Left lobe of liver (tissue), 2 donors: ENCODE results near the gene FHL3. TPM values are rescaled to one million over a fixed set of nuclear protein-coding genes. Genes with fewer than 3 reads are reported as not detected.
"Not testable (repeated sequence)": the region's sequence is repeated elsewhere in the genome, so short reads cannot be mapped to it uniquely, and the experiment has no call there.

Experiments
- ATAC-seq: fragments of 200-7000 bp; cut with Tn5 transposase; one replicate; pipeline ENCODE4 v1.9.1; 2020; ENCODE audit warnings: mild to moderate bottlenecking, moderate library complexity
- DNase-seq: peaks from one replicate; pipeline ENCODE4 v3.0.0-alpha.2; 2020; ENCODE audit warnings: low spot score
- total RNA-seq: library from RNA; stranded (reverse); gene quantifications from one replicate; pipeline ENCODE4 v1.2.1, GENCODE V29; 2021
- donor health status: DM: no; HTN: no; CAD: no; lungs with moderate emphysema.
- donor health status: DM: no; HTN: yes; CAD: no.

FHL3 gene
- total RNA-seq, 1 donor from 2014 or later = 2.3 TPM

DNA sequence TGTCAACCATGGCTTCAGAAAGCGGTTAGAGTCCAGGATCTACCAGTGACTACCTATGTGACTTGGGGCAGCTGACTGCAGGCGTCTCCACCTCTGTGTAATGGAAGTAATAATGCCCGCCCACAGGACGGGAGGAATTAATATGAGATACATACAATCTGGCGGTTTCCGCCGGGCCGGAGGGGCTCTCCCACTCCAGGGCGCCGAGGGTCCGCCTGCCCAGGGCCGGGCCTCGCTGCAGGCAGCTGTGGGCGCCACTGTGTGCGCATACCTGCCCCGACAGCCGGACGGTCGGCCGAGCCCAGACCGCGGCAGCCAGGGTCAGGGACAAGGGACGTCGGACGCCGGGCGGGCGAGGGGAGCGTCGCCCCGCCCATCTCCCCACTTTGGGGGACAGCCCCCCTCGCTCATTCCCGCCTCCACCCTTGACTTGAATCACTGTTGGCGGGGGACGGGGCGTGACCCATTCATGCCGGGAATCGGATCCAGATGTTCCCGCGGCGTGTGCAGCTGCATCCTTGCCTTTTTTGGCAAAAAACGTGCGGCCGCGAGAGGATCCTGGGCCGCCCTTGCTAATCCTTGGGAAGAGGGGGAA is 9.5 kb downstream of the FHL3 start:
- ATAC-seq = peak; percentile 38
- no peak for DNase-seq

DNA sequence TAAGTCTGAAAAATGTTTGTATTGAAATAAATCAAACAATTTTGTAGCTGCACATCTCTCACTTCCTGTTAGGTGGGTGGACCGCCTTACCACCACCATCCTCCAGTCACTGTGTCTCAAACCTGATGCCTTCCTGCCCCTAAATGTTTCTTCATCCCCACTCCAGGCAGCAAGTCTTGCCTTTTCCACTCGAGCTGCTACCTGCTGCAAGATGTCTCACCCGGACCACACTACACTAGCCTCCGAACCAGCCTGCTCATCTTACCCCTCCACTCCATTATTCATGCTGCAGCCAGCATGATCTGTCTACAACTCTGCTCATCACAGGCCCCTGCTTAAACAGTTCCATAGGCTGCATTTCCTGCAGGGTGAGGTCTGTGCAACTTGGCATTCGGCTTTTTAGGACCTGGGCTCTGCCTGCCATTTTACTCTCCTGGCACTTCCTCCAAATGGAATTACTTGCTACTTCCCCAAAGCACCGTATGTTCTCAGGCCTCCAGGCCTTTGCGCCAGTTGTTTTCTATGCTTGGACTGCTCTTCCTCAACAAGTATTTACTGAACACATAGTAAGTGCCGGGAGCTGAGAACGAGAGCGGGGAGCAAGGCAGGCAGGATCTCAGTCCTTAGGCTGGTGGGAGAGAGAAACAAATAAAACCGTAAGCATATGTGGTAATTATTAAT is 10.3 kb downstream of the FHL3 start:
- ATAC-seq = no peak
- DNase-seq = no peak

DNA sequence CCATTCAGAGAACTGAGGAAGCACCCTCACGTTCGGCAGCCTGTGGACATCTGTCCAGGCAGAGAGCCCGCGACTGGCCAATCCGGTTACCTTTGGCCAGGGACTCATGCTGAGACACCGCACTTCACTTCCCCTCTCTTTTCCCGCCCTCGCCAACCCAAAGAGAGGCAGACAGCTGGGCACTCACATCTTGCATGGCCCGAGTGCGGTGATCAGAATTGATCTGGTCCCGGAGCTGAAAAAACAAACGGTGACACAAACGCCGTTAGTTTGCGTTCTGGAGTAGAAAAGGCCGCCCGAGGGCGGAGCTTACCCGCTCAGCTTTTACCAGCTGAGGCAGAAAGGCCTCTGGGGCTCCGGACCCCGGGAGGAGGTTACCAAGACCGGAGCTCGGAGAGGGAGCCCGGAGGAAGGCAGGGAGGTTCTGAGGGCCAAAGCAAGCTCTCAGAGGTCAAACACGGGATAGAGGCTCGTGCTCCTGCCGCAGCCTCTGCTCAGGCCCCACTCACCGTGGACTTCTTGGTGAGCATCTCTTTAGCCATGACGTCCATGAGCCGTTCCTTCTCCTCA is 15.9 kb downstream of the FHL3 start:
- DNase-seq (peak; percentile 66), ATAC-seq (peak; percentile 63)

DNA sequence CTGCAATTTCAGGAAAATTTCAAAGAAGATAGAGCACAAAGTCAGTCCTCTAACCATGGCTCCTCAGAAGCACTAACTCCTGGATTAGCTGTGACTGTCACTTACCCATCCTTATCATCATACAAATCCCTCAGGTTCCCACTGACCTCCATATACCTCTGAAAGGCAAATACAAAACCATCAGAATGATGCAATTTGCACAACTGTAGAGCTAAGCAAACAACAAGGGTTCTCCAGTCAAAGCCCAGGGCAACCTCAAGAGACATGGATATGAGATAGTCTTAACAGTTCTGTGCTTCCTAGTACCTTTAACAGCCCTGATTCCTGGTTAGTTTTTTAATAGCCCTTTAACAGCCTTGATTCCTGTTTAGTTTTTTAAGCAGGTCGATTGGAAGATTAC is 17.6 kb downstream of the FHL3 start:
- DNase-seq = no peak
- no peak for ATAC-seq

DNA sequence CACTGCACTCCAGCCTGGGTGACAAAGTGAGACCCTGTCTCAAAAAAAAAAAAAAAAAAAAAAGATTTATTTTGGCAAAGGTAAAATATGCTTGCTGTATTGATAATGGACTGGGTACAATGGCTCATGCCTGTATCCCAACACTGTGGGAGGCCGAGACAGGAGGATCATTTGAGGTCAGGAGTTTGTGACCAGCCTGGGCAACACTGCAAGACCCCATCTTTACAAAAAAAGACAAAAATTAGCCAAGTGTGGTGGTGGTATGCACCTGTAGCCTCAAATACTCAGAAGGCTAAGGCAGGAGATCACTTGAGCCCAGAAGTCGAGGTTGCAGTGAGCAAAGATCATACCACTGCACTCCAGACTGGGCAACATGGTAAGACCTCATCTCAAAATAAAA is 21.8 kb downstream of the FHL3 start:
- DNase-seq (no peak), ATAC-seq (no peak)

DNA sequence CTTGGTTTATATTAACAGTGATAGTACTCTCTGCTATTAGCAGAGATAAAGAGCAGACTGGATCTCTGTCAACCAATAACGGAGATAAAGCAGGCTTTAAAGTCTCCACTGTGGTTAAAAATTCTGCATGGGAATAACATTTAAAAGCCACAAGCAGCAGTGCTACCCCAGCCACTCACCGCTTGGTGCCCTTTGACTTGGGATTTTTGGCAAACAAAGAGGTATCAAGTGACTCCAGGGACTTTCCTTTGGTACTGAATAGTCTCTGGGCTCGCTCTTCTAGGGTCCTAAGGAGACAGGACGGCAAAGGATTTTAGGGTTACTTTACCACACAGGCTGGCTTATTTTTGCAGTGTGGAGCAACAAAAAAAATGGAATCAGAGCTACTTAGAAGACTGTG is 26.8 kb downstream of the FHL3 start:
- peak; percentile 51 for ATAC-seq
- DNase-seq = no peak

DNA sequence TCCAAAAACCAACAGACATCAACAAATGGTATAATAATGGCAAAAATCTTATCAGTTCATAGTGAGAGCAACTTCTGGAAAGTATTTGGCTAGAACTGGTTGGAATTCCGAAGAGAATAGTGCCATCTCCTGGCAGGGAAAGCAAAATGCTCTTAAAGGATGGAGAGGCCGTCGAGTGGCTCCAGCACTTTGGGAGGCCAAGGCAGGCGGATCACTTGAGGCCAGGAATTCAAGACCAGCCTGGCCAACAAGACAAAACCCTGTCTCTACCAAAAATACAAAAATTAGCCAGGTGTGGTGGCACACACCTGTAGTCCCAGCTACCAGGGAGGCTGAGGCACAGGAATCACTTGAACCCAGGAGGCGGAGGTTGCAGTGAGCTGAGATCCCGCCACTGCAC is 30.2 kb downstream of the FHL3 start:
- peak; percentile 93 for ATAC-seq
- not testable (repeated sequence) for DNase-seq

DNA sequence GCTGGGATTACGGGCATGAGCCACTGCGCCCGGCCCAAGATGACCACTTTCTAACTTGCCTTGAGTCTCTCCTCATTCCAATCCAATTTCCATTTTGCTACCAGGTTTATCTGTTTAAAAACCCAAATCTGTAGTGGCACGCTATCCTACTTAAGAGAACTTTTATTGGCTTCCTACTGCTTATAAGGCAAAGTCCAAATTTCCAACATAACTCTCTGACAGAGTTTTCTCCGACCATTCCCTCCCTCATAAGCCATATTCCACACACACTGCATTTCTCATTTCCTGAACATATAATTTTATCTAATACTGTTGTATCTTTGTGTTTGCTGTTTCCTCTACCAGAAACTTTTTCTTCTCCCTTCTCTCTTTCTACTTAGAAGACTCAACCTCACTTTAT is 30.7 kb downstream of the FHL3 start:
- ATAC-seq = no peak
- no peak for DNase-seq

DNA sequence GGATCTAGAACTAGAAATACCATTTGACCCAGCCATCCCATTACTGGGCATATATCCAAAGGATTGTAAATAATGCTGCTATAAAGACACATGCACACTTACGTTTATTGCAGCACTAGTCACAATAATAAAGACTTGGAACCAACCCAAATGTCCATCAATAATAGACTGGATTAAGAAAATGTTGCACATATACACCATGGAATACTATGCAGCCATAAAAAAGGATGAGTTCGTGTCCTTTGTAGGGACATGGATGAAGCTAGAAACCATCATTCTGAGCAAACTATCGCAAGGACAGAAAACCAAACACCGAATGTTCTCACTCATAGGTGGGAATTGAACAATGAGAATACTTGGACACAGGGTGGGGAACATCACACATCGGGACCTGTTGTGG is 31.6 kb downstream of the FHL3 start:
- ATAC-seq, DNase-seq: not testable (repeated sequence)

DNA sequence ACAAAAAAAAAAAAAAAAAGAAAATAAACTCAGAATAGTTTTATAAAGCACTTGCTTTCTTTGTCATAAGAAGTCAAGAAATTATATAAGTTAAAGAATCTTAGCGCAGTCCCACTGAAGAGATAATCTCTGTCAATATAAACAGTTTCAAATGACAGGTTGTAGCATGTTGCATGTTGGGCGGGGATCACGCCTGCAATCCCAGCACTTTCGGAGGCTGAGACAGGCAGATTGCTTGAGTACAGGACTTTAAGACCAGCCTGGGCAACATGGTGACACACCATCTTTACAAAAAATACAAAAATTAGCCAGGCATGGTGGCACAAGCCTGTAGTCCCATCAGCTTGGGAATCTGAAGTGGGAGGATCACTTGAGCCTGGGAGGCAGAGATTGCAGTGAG is 40.0 kb downstream of the FHL3 start:
- ATAC-seq (no peak), DNase-seq (no peak)

DNA sequence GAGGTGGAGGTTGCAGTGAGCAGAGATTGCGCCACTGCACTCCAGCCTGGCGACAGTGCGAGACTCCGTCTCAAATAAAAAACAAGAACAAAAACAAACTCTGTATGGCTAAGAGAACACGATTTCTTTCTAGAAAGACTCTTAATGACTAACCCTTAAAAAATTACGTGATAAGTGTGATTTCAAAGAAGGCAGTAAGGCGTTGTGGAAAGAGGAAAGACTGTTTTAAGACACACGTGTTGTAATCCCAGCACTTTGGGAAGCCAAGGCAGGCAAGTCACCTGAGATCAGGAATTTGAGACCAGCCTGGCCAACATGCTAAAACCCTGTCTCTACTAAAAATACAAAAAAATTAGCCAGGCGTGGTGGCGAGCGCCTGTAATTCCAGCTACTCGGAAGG is 41.2 kb downstream of the FHL3 start:
- ATAC-seq, DNase-seq: not testable (repeated sequence)

DNA sequence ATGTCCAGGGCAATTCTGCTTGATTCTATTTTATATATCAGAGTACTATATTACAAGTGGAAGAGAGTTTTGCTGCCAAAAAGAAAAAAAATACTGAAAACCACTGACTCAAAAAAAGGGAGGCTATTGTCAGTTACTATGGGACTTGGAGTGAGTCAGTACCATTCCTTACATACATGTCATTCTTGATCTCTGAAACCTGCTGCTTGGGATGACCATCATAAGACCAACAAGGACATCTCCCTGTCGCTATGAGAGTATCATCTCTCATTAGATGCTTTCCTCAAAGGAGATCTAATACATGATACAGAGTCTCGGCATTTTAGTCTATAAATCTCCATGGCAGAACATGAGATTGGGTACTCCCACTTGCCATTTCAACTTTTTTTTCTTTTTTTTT is 46.6 kb downstream of the FHL3 start:
- DNase-seq (no peak), ATAC-seq (no peak)

DNA sequence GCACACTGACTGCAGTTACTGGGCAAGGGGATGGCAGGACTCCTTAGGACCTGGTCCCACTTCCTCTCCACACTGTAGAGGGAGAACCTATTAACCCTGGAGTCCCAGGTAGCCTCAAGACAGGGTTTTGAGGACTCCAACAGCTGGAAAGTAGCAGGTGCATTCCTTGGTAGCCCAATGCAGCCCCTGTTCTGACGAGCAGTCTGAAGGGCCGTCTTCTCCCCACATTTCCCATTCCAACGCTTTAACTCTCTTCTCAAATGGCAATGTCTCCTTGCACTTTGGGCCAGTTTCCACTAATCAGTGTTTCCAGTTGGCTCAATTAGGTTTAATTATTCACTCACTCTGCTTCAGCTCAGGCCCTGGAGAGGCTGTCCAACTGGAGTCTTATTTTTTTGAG is 49.6 kb downstream of the FHL3 start:
- DNase-seq = no peak

DNA sequence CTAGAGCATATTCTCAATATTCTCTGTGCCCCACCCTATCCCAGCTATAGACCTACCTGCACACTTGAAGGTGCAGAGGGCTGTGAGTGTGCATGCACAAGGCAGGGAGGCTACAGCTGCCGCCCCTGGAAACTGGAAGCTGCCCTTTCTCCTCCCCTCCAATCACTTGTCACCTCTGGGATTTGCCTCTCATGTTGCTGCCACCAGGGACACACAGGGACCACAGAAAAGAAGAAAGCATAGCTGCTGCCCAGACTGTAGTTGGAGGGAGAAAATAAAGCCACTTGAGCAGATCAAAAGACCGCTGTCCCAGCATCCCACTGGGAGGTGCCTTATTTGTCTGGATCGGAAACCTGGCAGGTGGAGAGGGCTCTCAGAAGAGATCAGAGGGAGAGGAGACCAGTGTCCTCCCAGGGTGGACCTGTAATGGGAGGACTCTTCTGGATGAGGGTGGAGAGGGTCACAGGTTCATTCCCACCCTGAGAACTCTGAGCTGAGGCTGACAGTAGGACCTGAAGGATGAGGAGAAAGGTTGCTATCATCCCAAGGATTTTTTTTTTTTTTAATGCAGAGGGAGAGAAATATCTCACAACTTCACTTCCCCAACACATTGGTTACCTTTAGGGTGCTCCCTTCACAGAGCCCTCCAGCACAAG is 50.9 kb downstream of the FHL3 start:
- ATAC-seq (peak; percentile 24), DNase-seq (no peak)

More for the DNA sequence above, 49.6 kb downstream of the FHL3 start:
- no peak for ATAC-seq

DNA sequence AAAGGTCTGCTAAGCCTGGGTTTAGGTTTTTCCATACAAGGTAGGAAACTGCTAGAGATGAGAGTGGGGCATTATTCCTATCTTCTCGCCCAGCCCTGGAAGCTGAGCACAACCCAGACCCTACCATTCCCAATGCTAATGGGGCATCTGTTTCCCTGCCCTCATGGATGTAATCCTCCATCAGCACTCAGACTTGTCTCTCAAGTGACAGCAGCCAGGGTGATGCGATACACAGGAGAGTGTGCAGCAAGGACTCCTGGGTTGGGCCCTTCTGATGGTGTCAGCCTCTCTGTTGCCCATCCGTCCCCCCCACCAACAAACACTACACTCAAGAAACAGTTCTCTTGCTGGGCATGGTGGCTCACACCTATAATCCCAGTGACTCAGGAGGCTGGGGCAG is 52.6 kb downstream of the FHL3 start:
- ATAC-seq (no peak), DNase-seq (no peak)

DNA sequence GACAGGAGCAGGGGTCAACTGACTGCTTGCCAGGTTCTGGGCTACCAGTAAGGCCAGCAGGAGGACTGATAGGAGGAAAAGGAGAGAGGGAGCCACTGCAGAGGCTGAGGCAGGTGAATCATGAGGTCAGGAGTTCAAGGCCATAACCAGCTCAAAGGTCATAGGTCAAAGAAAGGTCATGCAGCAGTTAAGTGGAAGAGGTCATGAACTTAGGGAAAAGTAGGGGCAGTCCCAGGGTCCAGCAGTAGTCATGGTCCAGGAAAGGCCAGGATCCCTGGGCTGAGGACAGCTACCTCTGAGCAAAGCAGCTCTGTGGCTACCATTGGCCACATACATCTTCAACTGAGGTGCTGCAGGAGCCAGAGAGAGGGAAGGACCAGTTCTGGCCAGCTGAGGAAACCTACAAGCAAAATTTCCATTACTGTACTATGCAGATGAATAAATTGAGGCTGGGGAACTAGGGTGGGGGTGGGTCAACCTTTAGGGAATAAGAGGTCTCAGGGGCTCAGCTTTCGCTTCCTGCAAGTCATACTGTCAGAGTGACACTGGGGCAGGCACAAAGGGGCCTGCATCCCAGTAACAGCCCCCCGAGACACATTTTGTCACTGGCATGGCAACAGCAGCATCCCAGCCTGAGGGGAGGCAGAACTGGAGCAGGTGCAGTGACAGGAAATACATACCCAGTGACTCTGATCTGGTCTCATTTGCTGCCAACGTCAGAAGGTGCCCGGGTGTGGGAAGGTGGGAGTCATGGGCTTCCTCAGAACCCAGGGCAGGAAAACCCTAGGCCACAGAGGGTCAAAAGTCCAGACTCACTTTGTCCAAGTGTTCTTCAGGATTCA is 53.3 kb downstream of the FHL3 start:
- ATAC-seq (no peak), DNase-seq (no peak)

DNA sequence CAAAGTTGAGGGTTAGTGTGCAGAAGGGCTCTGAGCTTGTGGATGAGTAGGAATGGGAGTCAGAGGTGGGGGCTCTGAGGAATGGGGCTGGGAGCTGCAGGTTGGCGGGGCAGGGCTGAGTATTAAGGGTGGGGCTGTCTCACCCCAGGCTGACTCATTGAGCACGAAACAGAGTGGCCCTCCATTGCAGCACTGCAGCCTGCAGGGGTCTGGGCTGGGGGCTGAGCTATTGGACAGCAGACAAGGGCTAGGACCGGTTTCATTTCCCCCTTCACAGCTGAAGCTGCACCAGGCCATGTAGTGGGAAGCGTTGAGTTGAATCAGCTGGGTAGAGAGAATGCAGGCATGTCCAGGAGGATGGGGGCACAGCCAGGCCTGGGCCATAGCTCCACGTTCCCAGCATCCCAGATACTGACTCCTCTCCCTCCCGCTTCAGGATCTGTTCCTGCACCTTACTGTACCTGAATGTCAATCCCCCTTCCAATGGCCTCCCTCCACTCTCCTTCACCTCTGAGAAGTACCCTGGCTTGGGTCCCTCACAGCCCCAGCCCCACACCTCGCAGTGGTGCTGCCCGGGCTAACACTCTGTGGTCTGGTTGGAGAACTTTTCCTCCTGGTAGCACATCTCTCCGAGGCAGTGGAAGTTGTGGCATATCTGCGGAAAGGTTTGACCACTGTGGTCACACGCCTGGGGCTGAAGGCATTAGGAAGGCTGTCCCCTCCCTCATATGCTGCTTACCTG is 54.1 kb downstream of the FHL3 start:
- DNase-seq = no peak

DNA sequence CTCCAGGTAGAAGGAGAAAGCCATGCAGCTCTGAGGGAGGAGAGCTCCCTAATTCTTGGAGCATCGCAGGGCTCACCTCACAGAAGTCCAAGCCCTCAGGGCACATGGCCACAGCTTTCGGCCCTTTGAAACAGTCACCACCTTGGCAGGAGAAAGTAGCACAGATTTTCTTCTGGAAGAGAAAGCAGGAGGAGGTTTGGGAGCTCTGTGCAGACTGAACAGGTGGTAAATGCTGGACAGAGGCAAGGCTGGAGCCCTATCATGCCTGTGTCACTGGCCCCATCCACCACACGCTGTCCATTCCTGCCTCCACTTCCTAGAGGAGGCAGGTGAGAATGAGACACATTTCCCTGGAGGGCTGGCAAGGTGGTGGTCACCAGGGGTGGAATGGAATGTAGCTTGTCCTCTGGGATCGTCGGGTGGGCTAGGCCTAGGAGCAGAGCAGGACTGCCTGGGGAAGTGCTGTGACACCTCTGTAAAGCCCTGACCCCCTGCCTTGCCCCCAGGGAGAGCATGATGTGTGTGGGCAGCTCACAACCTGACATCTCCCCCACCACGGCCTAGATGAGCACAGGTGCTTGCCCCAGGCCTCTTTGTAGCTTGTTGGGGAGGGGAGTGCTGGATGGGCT is 55.7 kb downstream of the FHL3 start:
- no peak for ATAC-seq
- DNase-seq = no peak

More for the DNA sequence above, 54.1 kb downstream of the FHL3 start:
- ATAC-seq = no peak

DNA sequence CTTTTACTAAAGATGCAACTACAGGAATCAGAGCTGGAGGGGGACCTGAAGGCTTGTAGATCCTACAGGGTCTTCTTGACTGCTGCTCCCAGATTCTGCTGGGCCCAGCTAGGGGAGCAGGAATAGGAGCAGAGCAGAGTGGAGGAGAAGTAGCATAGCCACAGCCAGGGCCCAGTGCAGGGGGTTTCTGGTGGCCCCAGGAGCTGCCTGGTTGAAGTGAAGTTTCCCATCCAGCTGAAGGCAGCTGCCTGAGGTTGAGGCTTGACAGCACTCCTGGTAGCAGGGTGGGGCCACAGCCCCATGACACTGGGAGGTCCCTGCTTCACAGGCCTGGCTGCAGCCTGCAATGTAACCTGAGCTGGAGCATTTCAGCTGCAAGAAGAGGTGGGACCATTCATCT is 56.5 kb downstream of the FHL3 start:
- ATAC-seq = no peak
- DNase-seq = no peak

DNA sequence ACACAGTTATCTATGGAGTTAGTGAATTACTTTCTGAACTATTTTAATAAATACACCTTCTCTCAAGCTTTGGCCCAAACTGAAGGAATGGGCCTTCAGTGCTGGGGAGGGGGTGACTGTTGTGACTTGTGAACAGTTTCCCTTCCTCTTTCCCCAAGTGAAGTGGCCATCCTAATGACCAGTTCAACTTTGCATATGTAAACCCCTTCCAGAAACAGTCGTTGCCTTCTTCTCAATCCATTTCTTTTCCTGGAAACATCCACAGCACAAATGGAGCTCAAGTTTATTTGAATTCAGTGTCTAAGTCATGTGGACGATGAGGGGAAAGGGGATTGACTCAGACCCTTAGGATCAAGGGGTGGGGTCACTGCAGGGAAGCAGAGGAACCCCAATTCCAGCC is 57.1 kb downstream of the FHL3 start:
- ATAC-seq = no peak
- DNase-seq = no peak
